ENCODE results near the gene SIRT5. TPM values are rescaled to one million over a fixed set of nuclear protein-coding genes. Genes with fewer than 3 reads are reported as not detected.

SIRT5 gene
- total RNA-seq, 1 donor from 2014 or later: 22.5 TPM

Other genes with a start within 250 kb of the SIRT5 start
- gene TBC1D7, start 246.1 kb upstream of the SIRT5 start, total RNA-seq: 10.4 TPM
- gene GFOD1, start 87.0 kb upstream of the SIRT5 start, total RNA-seq: 9.6 TPM
- 18.0 TPM for gene NOL7, start 40.7 kb downstream of the SIRT5 start, total RNA-seq
- gene RANBP9, start 137.2 kb downstream of the SIRT5 start, total RNA-seq: 15.5 TPM
- gene MCUR1, start 240.0 kb downstream of the SIRT5 start, total RNA-seq: 18.1 TPM